Esophagus muscularis mucosa (tissue), 4 donors: ENCODE results near the gene TIMM8B.

Source experiments
- CTCF ChIP-seq, 3 experiments: fragments of 200-600 bp in 2 of 3; fragments of 450-650 bp in 1 of 3; sonication (generic) in 2 of 3; IDR thresholded peaks; one replicate each; pipeline ENCODE4 v1.5.1; 2017 to 2019; ENCODE audit warnings: antibody characterized with exemption in 3 of 3, mild to moderate bottlenecking in 2 of 3, moderate library complexity in 1 of 3
- EP300 ChIP-seq: sonication (generic); formaldehyde crosslinking; IDR thresholded peaks from one replicate; pipeline ENCODE4 v1.6.1; 2017; ENCODE audit warnings: antibody characterized with exemption
- POLR2AphosphoS5 ChIP-seq, 2 donors: sonication (generic); formaldehyde crosslinking; IDR thresholded peaks; one replicate each; pipeline ENCODE4 v1.6.1; 2017; ENCODE audit warnings: antibody characterized with exemption in 2 of 2

GRCh38 chr11:112037527-112037926 lies 49.0 kb downstream of the TIMM8B start:
- TF ChIP-seq POLR2AphosphoS5 (IDR thresholded peaks at IDR 0.05) (no peak), EP300 (no peak), CTCF (IDR thresholded peaks at IDR 0.05) (no peak)
